Cortex of kidney (tissue), 1 donor: ENCODE measurements around the gene GK.
"Not testable (repeated sequence)": the region's sequence is repeated elsewhere in the genome, so short reads cannot be mapped to it uniquely, and the experiment has no call there.

Source experiments
- DNase-seq: peaks from one replicate; lab custom pipeline; 2025; lab: John Stamatoyannopoulos, UW

Gene GK

GRCh38 chrX:30653415-30654131 is at the start of gene GK:
GK (plus strand) TSS chrX:30653423; CDS start chrX:30653538, 115 bp downstream.
- no peak for DNase-seq

DNA sequence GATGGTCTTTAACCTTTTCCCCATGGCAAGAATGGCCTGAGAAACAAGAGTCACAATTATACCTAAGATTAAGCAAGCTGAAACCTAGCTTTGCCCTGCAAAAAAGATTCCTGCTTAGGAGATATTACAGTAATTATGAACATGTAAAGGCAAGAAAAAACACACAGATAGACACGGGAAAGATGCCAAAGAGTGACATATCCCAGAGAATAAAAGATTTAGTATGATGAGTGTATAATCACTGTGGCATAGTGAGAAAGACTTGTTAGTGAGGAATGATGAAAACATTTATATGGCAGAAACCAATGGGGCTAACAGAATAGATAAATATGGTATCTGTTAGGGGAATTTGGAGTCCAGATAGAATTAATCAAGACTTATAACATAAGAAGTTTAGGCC is 46.1 kb upstream of the GK start:
- DNase-seq: no peak

DNA sequence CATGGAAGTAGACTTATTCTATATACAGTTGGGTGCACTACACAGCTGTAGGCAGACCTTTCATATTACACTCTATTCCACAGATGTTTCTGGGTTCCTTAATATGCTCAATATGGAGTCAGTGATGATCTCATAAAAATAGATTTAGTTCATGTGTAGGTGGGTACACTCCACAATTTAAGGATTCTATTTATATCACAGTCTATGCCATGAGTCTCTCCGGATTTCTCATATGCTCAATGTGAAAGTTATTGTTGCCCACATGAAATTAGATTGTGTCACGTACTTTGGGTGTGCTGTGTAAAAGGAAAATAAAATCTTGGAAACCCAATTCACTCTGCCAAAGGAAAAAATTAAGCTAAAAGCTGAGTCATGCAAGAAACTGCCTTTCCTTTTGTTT is 43.2 kb upstream of the GK start:
- DNase-seq: no peak

DNA sequence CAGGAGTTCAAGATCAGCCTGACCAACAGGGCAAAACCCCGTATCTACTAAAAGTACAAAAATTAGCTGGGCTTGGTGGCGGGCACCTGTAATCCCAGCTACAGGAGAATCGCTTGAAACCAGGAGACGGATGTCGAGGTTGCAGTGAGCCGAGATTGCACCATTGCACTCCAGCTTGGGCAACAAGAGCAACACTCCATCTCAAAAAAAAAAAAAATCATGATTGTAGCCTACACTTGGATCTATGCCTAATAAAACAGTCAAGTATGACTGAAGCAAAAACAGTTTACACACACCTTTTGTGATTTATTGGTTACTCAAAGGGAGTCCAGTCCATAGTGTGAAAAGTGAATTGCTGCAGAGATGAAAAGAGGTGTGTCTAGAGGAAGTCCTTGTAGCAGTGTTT is 41.0 kb upstream of the GK start:
- DNase-seq: no peak

- DNase-seq: no peak
Measured at GRCh38 chrX:30613721-30614120, 39.5 kb upstream of the GK start.

GRCh38 chrX:30615229-30615628 is 38.0 kb upstream of the GK start:
- DNase-seq: no peak

DNA sequence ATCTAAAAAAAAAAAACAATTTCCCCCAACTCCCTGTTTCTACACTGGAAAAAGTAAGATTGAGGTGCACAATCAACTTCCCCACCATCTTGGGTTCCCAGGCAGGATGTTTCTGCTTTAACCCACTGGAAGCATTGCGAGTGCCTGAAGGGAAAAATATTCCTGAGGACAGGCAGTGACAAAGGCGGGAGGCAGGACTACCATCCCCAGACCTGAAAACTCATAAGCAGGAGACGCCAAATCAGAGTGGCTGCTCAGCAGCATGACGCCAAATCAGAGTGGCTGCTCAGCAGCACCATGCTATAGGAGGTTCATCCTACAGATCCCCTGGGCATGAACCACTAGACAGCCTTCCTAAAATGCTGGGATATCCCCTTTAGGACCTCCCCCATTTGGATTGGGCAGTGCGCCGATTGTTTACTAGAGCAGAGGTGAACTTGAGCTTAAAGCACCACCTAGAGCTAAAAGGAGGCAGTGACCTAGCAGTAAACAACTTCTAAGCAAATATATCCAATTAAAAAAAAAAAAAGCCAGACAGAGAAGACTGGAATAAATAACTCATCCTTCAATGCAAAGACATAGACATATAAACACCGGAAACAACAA is 35.0 kb upstream of the GK start:
- no peak for DNase-seq

- DNase-seq: no peak
Measured at GRCh38 chrX:30620125-30620524, 33.1 kb upstream of the GK start.

DNA sequence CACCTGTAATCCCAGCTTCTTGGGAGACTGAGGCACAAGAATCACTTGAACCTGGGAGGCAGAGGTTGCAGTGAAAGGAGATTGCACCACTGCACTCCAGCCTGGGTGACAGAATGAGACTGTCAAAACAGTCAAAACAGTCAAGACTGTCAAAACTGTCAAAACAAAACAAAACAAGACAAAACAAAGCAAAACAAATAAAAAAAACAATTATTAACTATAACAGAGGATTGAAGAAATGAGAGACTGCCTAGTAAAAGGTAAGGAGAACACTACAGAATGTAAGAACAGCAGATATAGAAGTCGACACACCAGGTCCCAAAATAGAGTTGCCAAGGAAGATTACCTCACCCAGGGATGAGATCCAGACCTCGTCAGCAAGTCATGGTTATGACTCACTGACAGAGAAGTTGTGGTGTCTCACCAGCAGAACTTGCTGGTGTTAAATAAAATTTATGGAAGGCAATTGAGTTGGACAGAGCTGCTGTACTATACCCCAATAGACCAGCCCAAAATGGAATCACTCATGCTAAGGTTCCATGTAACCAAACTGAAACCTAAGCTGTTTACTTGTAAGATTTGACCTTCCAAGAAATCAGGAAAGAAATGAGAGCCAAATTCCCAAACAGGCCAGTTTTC is 32.1 kb upstream of the GK start:
- DNase-seq: no peak

- no peak for DNase-seq
Measured at GRCh38 chrX:30622361-30622760, 30.9 kb upstream of the GK start.

GRCh38 chrX:30626402-30626801 is 26.8 kb upstream of the GK start:
- no peak for DNase-seq

GRCh38 chrX:30627818-30628652 is 25.2 kb upstream of the GK start:
- DNase-seq: no peak

DNA sequence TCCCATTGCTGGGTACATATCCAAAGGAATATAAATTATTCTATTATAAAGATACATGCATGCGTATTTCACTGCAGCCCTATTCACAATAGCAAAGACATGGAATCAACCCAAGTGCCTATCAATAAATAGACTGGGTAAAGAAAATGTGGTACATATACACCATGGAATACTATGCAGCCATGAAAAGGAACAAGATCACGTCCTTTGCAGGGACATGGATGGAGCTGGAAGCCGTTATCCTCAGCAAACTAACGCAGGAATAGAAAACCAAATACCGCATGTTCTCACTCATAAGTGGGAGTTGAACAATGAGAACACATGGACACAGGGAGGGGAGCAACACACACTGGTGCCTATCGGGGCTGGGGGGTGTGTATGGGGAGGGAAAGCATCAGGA is 19.2 kb upstream of the GK start:
- DNase-seq: not testable (repeated sequence)

DNA sequence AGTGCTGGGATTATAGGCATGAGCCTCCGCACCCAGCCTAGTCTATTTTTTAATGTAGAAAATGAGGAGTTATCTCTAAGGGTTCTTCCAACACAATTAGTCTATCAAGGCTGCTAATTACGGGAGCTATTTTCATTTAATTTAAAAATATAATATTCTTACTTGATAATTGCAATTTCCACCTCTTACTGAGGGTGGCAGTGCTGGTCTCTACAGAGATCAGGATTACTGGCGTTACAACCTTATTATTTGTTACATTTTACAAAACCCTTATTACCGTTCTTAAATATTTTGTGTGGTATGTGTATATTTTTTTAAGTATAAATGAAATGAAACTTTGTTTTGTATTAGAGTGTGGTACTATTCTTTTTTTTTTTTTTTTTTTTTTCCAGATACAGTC is 17.6 kb upstream of the GK start:
- no peak for DNase-seq

DNA sequence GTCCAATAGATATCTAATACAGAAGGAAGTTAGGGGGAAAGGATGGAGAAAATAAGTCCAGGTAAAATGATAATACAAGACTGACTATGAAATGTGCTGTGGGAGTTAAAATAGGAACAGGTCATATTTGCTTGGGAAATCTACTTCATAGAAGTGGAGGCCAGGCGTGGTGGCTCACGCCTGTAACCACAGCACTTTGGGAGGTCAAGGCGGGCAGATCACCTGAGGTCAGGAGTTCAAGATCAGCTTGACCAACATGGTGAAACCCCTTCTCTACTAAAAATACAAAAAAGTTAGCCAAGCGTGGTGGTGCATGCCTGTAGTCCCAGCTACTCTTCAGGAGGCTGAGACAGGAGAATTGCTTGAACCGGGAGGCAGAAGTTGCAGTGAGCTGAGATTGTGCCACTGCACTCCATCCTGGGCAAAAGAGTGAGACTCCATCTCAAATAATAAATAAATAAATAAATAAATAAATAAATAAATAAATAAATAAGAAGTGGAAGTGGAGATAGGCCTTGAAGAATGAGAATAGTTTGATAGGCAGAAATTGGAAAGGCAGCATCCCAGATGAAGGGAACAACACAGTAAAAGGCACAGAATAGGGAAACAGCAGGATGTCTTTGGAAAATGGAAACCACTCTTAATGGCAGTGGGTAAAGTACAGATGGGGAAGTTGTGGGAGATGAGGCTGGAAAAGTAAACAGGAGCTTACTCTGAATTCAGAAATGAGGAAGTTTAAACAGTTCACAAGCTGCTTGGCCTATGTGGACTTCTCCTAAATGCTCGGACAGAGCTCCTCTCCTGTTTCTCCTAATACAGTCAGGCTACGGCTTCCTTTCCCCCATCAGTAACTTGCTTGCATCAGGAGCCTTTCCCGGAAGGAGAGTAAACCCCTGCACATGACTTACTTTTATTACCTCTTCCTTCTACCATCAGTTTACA is 15.1 kb upstream of the GK start:
- DNase-seq: no peak

- not testable (repeated sequence) for DNase-seq
Measured at GRCh38 chrX:30639702-30640101, 13.5 kb upstream of the GK start.

- DNase-seq: no peak
Measured at GRCh38 chrX:30642642-30643041, 10.6 kb upstream of the GK start.

- DNase-seq: no peak
Measured at GRCh38 chrX:30643313-30643821, 9.9 kb upstream of the GK start.

DNA sequence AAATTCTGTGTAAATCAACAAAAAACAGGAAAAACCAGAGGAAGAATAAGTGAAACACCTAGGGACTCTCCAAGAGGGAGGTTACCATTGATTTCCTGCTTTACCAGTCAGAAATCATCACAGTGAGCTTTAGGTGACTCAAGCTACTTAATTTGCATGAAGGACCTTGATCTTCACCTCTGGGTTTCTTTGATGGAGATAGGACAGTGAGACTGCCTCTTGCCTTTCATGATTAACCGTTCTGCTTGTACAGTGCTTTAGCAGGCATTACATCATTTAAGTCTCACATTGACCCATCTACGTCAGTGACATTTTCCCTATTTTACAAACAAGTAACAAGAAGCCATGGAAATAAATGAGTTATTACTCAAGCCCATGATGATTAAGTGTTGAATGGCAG is 3.4 kb upstream of the GK start:
- DNase-seq: no peak

DNA sequence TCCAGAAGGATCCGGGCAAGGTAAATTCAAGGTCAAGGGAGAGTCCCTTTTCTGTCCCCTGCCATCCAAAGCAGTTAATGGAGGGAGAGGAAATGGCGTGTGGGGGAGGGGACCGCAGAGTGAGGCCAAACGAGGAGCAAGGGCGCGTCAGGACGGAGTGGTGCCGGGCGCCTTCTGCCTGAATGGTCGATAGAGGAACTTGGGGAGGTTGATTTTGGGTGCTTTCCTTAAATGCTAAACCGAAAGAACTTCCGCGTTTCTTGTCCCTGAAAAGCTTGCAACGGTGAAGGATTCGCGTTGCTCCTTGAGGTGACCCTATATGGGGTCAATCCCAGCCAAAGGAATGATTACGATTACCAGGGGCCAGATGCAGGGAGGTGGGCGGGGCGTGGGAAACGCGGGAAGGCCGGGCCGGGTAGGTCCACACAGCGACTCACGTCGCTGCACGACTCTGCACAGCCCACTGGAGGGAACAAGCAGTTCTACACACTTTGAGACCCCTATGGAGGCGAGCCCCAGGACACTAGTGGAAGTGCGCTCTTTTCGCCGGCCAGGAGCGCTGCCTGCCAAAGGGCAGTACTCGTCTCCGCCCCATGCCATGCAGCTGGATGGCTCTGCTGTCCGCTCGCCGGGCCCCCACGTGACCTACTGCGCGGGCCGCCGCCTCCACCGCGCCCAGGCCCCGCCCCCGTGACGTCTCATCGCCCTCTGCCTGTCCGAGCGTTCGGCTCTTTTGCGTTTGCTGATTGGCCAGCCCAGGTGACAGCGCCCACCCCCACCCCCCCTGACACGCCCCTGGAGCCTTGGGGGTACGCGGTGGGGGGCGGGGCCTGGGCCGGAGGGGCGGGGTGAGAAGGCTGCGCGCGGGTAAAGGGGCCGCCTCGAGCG is 452 bp upstream of the GK start:
- DNase-seq: peak; percentile 11
